Activated naive CD4-positive, alpha-beta T cell treated with anti-CD3 and anti-CD28 coated beads, Interleukin-2, amount 10 ng/mL, durations not matched to agents 7 days and 5 days (primary cell): ENCODE measurements around the gene BCL7B.
"Not testable (repeated sequence)": the region's sequence is repeated elsewhere in the genome, so short reads cannot be mapped to it uniquely, and the experiment has no call there.

Source experiments
- CTCF ChIA-PET: fragments of 350-600 bp; sonication (Branson Sonifier 250); formaldehyde crosslinking; loops from one replicate; lab custom pipeline; 2021; ENCODE audit warnings: antibody characterized with exemption; lab: Charles Lee
- DNase-seq: peaks from one replicate; pipeline ENCODE4 v3.0.0-alpha.2; 2020
- H3K27ac Mint-ChIP-seq: one replicate; pipeline ENCODE4 v1.8.0; 2021; ENCODE audit warnings: mild to moderate bottlenecking, moderate library complexity, mixed read lengths
- H3K27me3 Mint-ChIP-seq: one replicate; pipeline ENCODE4 v1.8.0; 2021; ENCODE audit warnings: mild to moderate bottlenecking, mixed read lengths
- H3K36me3 Mint-ChIP-seq: one replicate; pipeline ENCODE4 v1.8.0; 2021; ENCODE audit warnings: mixed read lengths
- H3K4me1 Mint-ChIP-seq: one replicate; pipeline ENCODE4 v1.8.0; 2021; ENCODE audit warnings: mixed read lengths
- H3K4me3 Mint-ChIP-seq: one replicate; pipeline ENCODE4 v1.8.0; 2021; ENCODE audit warnings: mild to moderate bottlenecking, moderate library complexity, mixed read lengths
- H3K9me3 Mint-ChIP-seq: one replicate; pipeline ENCODE4 v1.8.0; 2021; ENCODE audit warnings: mixed read lengths

The BCL7B gene

DNA sequence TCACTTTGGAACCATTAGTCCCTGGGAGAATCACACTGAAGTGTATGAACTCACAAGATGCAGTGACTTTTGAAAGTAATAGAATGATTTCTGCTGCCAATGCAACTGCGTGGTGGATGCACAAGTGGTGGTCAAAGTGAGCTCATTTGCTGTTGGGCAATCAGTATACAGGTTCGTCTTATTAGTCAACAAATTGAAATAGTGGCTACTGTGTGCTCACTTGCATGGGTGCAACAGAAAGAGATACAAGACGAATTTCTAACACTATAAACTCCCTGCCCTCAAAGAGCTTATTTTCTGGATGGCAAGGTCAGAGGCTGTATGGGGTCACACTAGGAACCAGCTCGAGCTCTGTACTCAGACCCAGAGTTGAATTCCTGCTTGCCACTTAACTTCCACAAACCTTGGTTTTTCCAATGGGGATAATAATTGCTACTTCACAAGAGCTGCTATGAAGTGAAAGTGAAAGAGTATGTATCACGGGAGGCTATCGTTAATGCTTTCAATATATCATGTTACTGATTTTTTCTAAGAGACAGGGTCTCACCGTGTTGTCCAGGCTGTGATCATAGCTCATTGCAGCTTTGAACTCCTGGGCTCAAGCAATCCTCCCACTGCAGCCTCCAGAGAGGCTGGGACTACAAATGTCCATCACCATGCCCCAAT is 8.3 kb upstream of the BCL7B start:
- CTCF ChIA-PET = interaction anchor here (1.0 to 1.9 kb wide), 5 partner anchors 18 to 46 kb away, joined by 3 to 5 read pairs (median 4); no protein-coding TSS in a partner anchor
- DNase-seq = peak; percentile 21
- peak overlapping the region; percentile 61 for H3K27ac Mint-ChIP-seq

DNA sequence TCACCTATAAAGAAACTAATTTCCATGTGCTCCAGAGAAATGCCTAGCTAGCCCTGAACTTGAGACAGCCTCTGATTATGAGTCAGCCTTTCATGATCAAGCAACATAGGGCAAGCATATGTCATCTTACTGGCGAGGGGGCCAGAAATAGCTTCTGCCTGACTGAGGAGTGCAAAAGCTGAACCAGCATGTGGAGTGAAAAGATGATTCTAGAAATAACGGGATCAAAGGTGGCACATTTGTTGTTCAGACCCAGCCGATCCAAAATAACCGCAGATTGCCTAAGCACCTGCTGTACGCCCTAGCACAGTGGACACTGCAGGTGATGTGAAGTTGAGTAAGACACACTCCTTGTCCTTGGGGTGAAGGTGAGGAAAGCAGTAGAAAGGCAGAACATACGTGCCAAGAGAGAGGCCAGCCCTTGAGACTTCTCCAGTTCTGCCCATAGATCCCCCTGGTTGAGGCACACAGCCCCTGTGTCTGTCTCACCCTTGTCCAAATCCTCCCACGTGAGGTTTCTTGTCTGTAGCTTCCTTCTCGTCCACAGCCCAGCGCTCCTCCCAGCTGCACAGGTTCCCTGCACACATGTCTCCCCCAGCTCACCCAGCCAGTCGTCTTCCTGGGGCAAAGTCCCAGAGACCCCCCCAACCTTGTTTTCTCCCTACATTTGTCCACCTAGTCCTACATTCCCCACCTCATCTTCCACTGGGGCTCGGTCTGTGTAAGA is 2.8 kb upstream of the BCL7B start:
- CTCF ChIA-PET = no interaction called here
- no peaks in the 10 kb centered on the region for H3K9me3 Mint-ChIP-seq
- peaks cover 7% of the 10 kb centered on the region for H3K36me3 Mint-ChIP-seq
- peaks cover 15% of the 10 kb centered on the region for H3K27me3 Mint-ChIP-seq
- no peak overlapping the region for H3K4me3 Mint-ChIP-seq
- no peak for DNase-seq
- H3K4me1 Mint-ChIP-seq = peaks cover 20% of the 10 kb centered on the region
- H3K27ac Mint-ChIP-seq = peak overlapping the region; percentile 33

More for the DNA sequence above, 8.3 kb upstream of the BCL7B start:
- Mint-ChIP-seq H3K4me1 (peaks cover 38% of the 10 kb centered on the region), H3K36me3 (peaks cover 19% of the 10 kb centered on the region), H3K4me3 (peak overlapping the region; percentile 65), H3K27me3 (no peaks in the 10 kb centered on the region), H3K9me3 (no peaks in the 10 kb centered on the region)

DNA sequence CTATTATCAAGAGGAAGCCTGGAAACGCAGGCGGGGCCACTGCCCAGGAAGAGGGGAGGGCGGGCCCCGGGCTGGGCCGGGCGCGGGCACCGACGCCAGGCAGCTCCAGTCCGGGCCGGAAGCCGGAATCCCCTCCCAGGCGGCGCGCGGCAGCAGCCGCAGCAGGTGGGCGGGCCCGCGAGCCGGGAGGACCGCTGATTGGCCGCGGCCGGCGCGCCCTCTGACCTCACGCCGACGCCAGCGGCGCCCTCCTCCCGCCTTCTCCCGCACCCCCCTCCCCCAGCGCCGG is 438 bp downstream of the BCL7B start:
- peak overlapping the region; percentile 96 for H3K4me3 Mint-ChIP-seq
- CTCF ChIA-PET = interaction anchor here (0.7 kb wide), 1 partner anchor 21 kb away, joined by 3 read pairs; the partner anchor contains the start of gene TBL2
- peaks cover 15% of the 10 kb centered on the region for H3K27me3 Mint-ChIP-seq
- peaks cover 17% of the 10 kb centered on the region for H3K36me3 Mint-ChIP-seq
- DNase-seq = peak; percentile 94
- H3K4me1 Mint-ChIP-seq = peaks cover 33% of the 10 kb centered on the region
- no peaks in the 10 kb centered on the region for H3K9me3 Mint-ChIP-seq
- H3K27ac Mint-ChIP-seq = peak overlapping the region; percentile 90

DNA sequence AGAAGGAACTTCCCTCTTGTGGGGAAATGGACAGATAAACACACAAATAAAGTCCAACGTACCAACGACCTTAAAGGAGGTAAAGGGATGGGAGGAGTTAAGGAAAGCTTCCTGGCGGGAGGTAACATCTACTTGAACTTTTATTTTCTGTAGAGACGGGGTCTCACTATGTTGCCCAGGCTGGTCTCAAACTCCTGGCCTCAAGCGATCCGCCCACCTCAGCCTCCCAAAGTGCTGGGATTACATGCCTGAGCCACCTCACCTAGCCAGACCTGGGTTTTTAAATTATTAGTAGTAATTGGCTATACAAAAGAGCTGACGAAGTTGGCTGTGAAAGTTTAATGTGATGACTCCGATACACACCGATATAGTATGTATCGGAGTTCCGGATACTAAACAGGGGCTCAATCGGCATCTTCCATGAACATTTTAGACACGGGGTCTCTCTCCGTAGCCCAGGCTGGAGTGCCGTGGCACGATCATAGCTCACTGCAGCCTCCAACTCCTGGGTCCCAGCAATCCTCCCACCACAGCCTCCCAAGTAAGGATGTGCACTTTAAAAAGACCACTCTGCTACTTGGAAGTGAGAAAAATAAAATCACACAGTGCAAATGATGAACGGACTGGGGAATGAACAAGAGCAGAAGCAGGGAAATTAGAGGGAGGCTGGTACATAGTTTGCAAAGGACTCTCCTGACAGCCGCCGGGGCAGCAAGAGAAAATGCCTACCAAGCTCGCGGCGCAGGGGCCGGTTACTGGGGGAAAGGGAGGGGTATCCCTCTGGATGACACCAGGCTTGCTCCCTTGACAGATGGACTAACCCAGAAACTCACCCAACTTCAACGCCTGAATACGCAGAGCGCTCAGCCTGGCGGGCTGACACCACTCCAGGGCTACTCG is 1.0 kb downstream of the BCL7B start:
- H3K4me3 Mint-ChIP-seq = peak overlapping the region; percentile 96
- H3K4me1 Mint-ChIP-seq = peaks cover 33% of the 10 kb centered on the region
- peak overlapping the region; percentile 90 for H3K27ac Mint-ChIP-seq
- no peak for DNase-seq
- peaks cover 15% of the 10 kb centered on the region for H3K27me3 Mint-ChIP-seq
- H3K9me3 Mint-ChIP-seq = no peaks in the 10 kb centered on the region
- H3K36me3 Mint-ChIP-seq = peaks cover 18% of the 10 kb centered on the region
- CTCF ChIA-PET = interaction anchor here (0.7 kb wide), 1 partner anchor 22 kb away, joined by 3 read pairs; the partner anchor contains the start of gene TBL2

DNA sequence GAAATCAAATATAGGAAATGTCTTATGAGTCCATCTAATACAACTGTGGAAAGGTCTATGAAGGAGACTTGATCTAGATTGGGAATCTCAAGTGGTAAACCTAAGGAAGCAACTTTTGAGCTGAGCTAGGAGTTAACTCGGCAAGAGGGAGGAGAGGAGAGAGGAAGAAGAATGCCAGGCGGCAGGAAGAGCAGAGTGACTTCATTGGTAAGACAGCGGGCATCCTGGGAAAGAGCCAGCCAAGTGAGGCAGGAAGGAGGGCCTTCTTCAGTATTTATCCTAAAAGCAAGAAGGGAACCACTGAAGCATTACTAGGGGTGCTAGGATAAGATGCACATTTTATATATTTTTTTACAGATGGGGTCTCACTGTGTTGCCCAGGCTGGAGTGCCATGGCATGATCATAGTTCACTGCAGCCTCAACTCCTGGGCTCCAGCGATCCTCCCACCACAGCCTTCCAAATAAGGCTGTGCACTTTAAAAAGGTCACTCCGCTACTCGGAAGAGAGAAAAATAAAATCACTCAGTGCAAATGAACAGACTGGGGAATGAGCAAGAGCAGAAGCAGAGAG is 2.0 kb downstream of the BCL7B start:
- H3K4me1 Mint-ChIP-seq = peaks cover 35% of the 10 kb centered on the region
- CTCF ChIA-PET = no interaction called here

DNA sequence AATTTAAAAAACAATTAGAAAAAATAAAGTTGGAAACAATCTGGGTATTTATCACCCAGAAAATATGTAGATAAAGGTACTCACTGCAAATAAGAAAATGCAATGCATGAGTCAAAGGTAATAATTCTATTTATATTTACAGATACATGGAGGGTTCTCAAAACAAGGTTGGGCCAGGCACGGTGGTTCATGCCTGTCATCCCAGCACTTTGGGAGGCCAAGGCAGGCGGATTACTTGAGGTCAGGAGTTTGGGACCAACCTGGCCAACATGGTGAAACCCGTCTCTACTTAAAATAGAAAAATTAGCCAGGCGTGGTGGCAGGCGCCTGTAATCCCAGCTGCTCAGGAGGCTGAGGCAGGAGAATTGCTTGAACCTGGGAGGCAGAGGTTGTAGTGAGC is 7.4 kb downstream of the BCL7B start:
- H3K4me3 Mint-ChIP-seq, H3K27me3 Mint-ChIP-seq, H3K27ac Mint-ChIP-seq, H3K9me3 Mint-ChIP-seq, DNase-seq, CTCF ChIA-PET: not testable (repeated sequence)
- Mint-ChIP-seq H3K36me3 (peaks cover 34% of the 10 kb centered on the region), H3K4me1 (peaks cover 43% of the 10 kb centered on the region)

More for the DNA sequence above, 2.0 kb downstream of the BCL7B start:
- H3K4me3 Mint-ChIP-seq = peak overlapping the region; percentile 96
- DNase-seq = no peak
- no peaks in the 10 kb centered on the region for H3K9me3 Mint-ChIP-seq
- H3K27ac Mint-ChIP-seq = peak overlapping the region; percentile 90
- H3K36me3 Mint-ChIP-seq = peaks cover 21% of the 10 kb centered on the region
- H3K27me3 Mint-ChIP-seq = peaks cover 12% of the 10 kb centered on the region

DNA sequence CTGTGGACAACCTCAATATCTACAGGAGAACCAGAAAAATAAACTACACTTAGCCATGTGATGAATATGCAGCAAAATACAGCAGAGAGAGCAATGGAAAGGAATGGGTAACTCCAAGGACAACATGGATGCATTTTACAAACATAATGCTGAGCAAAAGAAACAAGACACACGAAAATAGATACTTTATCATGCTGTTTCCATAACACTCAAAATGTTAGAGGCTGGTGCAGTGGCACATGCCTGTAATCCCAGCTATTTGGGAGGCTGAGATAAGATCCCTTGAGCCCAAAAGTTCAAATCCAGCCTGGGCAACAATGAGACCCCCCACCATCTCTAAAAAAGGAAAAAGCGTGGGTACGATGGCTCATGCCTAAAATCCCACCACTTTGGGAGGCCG is 8.3 kb downstream of the BCL7B start:
- H3K36me3 Mint-ChIP-seq = peaks cover 32% of the 10 kb centered on the region
- H3K9me3 Mint-ChIP-seq = no peaks in the 10 kb centered on the region
- CTCF ChIA-PET = no interaction called here
- DNase-seq = no peak
- H3K27me3 Mint-ChIP-seq = no peaks in the 10 kb centered on the region
- H3K27ac Mint-ChIP-seq = no peak overlapping the region
- H3K4me1 Mint-ChIP-seq = peaks cover 35% of the 10 kb centered on the region
- H3K4me3 Mint-ChIP-seq = no peak overlapping the region

DNA sequence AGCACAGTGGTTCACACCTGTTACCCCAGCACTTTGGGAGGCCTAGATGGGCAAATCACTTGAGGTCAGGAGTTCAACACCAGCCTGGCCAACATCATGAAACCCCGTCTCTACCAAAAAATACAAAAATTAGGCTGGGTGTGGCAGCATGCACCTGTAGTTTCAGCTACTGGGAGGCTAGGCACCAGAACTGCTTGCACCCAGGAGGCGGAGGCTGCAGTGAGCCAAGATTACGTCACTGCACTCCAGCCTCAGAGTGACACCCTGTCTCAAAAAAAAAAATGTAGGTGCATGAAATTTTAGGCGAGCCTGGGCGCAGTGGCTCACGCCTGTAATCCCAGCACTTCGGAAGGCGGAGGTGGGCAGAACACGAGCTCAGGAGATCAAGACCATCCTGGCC is 9.6 kb downstream of the BCL7B start:
- peaks cover 36% of the 10 kb centered on the region for H3K36me3 Mint-ChIP-seq
- H3K27me3 Mint-ChIP-seq = no peaks in the 10 kb centered on the region
- no peaks in the 10 kb centered on the region for H3K9me3 Mint-ChIP-seq
- peaks cover 32% of the 10 kb centered on the region for H3K4me1 Mint-ChIP-seq
- H3K27ac Mint-ChIP-seq = no peak overlapping the region
- CTCF ChIA-PET = interaction anchor here (0.6 kb wide), 1 partner anchor 33 kb away, joined by 4 read pairs; no protein-coding TSS in a partner anchor
- no peak overlapping the region for H3K4me3 Mint-ChIP-seq
- DNase-seq = no peak

DNA sequence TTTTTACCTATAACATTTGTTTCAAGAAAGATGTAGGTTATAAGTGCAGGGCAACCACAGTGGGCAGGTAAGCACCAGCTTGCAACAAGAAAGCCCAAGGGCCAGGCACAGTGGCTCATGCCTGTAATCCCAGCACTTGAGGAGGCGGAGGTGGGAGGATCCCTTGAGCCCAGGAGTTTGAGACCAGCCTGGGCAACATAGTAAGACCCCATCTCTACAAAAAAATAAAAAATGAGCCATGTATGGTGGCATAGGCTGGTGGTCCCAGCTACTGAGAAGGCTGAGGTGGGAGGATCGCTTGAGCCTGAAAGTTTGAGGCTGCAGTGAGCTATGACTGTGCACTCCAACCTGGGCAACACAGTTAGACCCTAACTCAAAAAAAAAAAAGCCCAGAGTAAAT is 12.8 kb downstream of the BCL7B start:
- H3K36me3 Mint-ChIP-seq = peaks cover 51% of the 10 kb centered on the region
- H3K9me3 Mint-ChIP-seq = no peaks in the 10 kb centered on the region
- no peaks in the 10 kb centered on the region for H3K27me3 Mint-ChIP-seq
- H3K4me1 Mint-ChIP-seq = peaks cover 28% of the 10 kb centered on the region
- no peak overlapping the region for H3K27ac Mint-ChIP-seq
- CTCF ChIA-PET = no interaction called here
- no peak overlapping the region for H3K4me3 Mint-ChIP-seq
- DNase-seq = no peak

DNA sequence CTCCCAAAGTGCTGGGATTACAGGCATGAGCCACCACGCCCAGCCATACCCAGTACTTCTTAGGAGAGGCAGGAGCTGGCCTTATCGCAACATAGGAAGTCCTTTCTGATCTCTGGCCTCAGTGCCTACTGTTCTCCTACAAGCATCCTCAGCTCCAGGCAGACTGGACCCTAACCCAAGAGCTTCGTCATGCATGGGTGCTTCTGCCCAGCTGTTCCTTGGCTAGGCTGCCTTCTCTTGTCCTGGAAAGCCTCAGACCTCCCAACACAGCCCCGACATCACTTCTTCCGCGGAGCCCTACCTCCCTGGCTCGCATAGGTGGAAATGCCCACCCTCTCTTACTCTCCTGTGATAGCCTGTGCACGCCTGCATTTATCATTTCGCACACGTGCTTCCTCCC is 15.8 kb downstream of the BCL7B start:
- no peaks in the 10 kb centered on the region for H3K27me3 Mint-ChIP-seq
- H3K27ac Mint-ChIP-seq = no peak overlapping the region
- H3K36me3 Mint-ChIP-seq = peaks cover 54% of the 10 kb centered on the region
- no peak for DNase-seq
- no peak overlapping the region for H3K4me3 Mint-ChIP-seq
- CTCF ChIA-PET = no interaction called here
- H3K4me1 Mint-ChIP-seq = peaks cover 5% of the 10 kb centered on the region
- H3K9me3 Mint-ChIP-seq = no peaks in the 10 kb centered on the region

DNA sequence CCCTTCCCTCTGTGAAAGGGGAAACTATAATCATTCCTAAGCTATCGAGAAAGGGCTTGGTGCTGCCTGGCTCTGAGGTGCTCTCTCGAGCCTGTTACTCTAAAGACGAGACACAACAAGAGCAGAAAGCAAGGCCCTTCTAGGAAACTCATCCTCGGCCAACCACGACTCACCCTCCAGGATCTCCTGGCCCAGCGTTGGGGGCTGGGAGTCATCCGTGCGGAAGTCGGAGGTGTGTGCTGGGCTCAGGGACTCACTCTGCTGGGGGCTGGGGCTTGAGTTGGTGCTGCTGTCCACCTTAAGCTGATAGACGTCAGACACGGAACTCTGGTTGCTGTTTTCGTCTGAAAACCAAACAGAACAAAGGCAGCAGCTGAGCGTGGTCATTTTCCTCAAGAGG is 17.8 kb downstream of the BCL7B start:
- no peaks in the 10 kb centered on the region for H3K9me3 Mint-ChIP-seq
- peaks cover 53% of the 10 kb centered on the region for H3K36me3 Mint-ChIP-seq
- no peak overlapping the region for H3K4me3 Mint-ChIP-seq
- H3K27ac Mint-ChIP-seq = no peak overlapping the region
- H3K27me3 Mint-ChIP-seq = no peaks in the 10 kb centered on the region
- CTCF ChIA-PET = no interaction called here
- no peak for DNase-seq
- no peaks in the 10 kb centered on the region for H3K4me1 Mint-ChIP-seq

DNA sequence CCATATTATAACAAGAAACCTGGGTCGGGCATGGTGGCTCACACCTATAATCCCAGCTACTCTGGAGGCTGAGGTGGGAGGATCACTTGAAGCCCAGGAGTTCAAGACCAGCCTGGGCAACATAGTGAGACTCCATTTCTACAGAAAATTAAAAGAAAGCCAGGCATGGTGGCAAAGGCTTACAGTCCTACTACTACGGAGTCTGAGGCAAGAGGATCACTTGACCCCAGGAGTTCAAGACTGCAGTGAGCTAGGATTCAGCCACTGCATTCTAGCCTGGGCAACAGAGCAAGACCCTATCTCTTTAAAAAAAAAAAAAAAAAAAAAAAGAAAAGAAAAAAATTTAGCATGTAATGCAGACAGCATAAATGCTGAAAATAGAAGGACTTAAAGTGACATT is 19.0 kb downstream of the BCL7B start:
- not testable (repeated sequence) for DNase-seq, H3K9me3 Mint-ChIP-seq, H3K4me1 Mint-ChIP-seq, H3K27me3 Mint-ChIP-seq, H3K4me3 Mint-ChIP-seq, H3K27ac Mint-ChIP-seq
- CTCF ChIA-PET = interaction anchor here (0.6 kb wide), 1 partner anchor 90 kb away, joined by 3 read pairs; no protein-coding TSS in a partner anchor
- peaks cover 51% of the 10 kb centered on the region for H3K36me3 Mint-ChIP-seq

DNA sequence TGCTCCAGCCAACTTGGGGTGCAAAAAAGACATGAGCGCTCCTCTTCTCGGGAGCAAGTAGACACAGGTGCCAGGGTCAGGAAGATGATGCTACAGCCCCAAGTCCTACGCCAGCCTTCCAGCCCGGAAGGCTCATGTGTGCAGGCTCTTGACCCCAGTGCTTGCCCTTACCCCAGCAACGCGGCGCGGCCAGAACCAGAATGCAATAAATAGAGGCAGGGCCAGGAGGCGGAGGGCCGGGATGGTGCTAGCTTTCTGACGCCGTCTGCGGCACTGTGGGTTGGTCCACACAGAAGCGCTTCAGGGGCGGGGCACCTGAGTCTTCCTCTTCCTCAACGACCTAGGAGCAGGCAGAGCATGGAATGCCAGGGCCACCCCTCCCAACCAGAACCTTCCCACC is 20.4 kb downstream of the BCL7B start:
- CTCF ChIA-PET = interaction anchor here (0.6 kb wide), 1 partner anchor 17 kb away, joined by 3 read pairs; no protein-coding TSS in a partner anchor
- H3K4me3 Mint-ChIP-seq = no peak overlapping the region
- no peaks in the 10 kb centered on the region for H3K9me3 Mint-ChIP-seq
- H3K27ac Mint-ChIP-seq = peak overlapping the region; percentile 26
- H3K36me3 Mint-ChIP-seq = peaks cover 44% of the 10 kb centered on the region
- no peak for DNase-seq
- no peaks in the 10 kb centered on the region for H3K4me1 Mint-ChIP-seq
- no peaks in the 10 kb centered on the region for H3K27me3 Mint-ChIP-seq

DNA sequence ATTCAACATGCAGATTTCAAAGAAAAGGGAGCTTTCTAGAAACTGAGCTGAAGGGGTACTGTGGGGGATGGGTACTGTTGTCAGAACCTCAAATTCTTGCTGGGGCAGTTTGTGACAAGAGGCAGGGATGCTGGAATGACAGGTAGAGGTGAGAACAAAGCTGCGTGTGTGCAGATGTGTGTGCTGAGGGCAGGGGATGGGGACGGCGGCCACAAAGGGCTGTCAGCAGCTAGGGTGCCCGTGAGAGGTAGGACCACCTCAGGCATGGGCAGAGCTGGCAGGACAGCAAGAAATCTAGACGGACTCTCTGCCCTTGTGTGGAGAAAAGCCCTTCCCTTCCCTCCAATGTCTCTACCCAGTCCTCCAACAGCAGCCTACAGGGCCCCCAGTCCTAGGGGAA is 21.0 kb downstream of the BCL7B start:
- H3K36me3 Mint-ChIP-seq = peaks cover 40% of the 10 kb centered on the region
- H3K4me3 Mint-ChIP-seq = no peak overlapping the region
- H3K9me3 Mint-ChIP-seq = no peaks in the 10 kb centered on the region
- H3K4me1 Mint-ChIP-seq = no peaks in the 10 kb centered on the region
- CTCF ChIA-PET = interaction anchor here (0.6 kb wide), 1 partner anchor 17 kb away, joined by 3 read pairs; no protein-coding TSS in a partner anchor
- no peak overlapping the region for H3K27ac Mint-ChIP-seq
- DNase-seq = no peak
- no peaks in the 10 kb centered on the region for H3K27me3 Mint-ChIP-seq
